SK-N-MC (cell line): ENCODE measurements around the gene POMGNT2.

Experiments
- EZH2 ChIP-seq: fragments of 200-600 bp; sonication (generic); IDR thresholded peaks from one replicate; pipeline ENCODE4 v1.6.1; 2017; ENCODE audit warnings: antibody characterized with exemption
- FOXP2 ChIP-seq: optimal IDR thresholded peaks from 2 replicates; pipeline ENCODE3; 2011; ENCODE audit warnings: mild to moderate bottlenecking, moderate library complexity; ENCODE audit not compliant: insufficient read depth; ENCODE audit errors: extremely low read length, control extremely low read depth
- POLR2AphosphoS5 ChIP-seq: IDR thresholded peaks from 2 replicates; pipeline ENCODE4 v1.6.1; 2012; ENCODE audit warnings: mild to moderate bottlenecking, low read depth, low read length, borderline replicate concordance

GRCh38 chr3:43081796-43082195 lies 24.1 kb downstream of the POMGNT2 start:
- TF ChIP-seq EZH2 (no peak), POLR2AphosphoS5 (no peak), FOXP2 (no peak)
